CD4-positive, alpha-beta T cell treated with Interleukin-15 for 4 hours (primary cell): ENCODE results near the gene MAD2L1BP.
"Not testable (repeated sequence)": the region's sequence is repeated elsewhere in the genome, so short reads cannot be mapped to it uniquely, and the experiment has no call there.

Experiments used
- DNase-seq: peaks from one replicate; pipeline ENCODE4 v3.0.0-alpha.2; 2020; ENCODE audit warnings: low spot score

The MAD2L1BP gene

GRCh38 chr6:43627008-43627825 is 8.4 kb upstream of the MAD2L1BP start:
- no peak for DNase-seq

GRCh38 chr6:43628393-43629103 is 7.1 kb upstream of the MAD2L1BP start:
- DNase-seq, result peak; percentile 42

- peak; percentile 95 for DNase-seq
These were observed 6.5 kb upstream of the MAD2L1BP start, which contains the start of gene GTPBP2 for GRCh38 chr6:43629104-43629504. Gene GTPBP2 (minus strand): TSS chr6:43629264. CDS start chr6:43629162, 102 bp downstream.

DNA sequence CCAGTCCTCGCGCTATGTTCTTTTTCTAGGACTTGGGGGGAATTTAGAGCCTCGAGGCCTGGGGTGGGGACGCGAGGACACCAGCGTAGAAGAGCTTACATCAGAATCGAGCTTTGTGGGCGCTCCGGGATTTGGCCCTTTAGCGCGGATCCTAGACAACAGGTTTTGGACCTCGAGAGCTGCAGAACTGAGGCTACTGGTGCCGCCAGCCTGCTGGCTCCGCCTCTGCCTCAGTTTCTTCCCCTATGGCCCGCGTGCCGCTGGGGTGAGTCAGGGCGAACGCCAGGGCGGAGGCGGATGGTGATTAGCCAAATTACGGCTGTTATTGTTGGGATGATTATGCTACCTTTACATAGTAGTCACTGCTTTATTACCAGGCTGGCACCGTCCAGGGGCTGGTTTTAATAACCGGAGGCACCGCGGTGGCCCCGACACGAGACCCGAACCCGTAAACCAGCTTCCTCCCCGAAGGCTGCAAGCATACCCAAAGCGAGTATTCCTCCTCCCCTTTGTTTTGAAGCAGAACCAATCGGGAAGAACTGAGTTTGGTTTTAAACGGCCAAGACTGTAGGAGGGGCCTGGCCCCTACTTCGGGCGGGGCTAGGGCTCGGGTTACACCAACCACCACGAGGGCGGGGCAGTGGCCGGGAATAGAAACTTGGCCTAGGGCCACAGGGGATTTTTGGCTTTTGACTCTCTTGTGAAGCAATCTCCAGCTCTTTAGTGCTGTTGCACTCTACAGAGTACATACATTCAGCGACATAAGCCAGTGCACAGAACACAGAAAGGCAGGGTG is 5.9 kb upstream of the MAD2L1BP start:
- DNase-seq, result peak; percentile 93

DNA sequence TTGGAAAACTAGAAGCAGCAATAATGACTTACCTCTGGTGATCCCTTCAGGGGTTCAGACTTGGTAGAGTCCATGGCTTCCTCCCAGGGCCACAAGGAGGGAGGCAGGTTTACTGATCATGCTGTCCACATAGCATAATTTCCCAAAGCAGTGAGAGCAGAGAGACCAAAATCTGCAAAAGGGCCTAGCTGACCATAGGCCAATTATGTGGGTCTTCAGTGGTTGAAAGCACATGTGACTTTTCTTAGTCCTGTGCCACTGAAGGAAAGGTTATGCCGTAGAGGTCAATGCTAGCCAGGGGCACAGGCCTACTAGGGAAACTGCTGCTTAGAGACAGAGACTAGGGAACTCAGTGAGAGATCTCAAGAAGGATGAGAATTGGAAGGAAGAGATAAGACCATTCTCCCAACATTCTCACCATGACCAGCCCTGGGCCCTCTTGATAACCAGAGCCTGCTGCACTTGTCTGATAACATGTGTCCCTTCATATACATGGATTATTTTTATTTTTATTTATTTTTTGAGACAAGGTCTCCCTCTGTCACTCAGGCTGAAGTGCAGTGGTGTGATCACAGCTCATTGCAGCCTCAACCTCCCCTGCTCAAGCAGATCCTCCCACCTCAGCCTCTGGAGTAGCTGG is 4.5 kb upstream of the MAD2L1BP start:
- DNase-seq, result no peak

DNA sequence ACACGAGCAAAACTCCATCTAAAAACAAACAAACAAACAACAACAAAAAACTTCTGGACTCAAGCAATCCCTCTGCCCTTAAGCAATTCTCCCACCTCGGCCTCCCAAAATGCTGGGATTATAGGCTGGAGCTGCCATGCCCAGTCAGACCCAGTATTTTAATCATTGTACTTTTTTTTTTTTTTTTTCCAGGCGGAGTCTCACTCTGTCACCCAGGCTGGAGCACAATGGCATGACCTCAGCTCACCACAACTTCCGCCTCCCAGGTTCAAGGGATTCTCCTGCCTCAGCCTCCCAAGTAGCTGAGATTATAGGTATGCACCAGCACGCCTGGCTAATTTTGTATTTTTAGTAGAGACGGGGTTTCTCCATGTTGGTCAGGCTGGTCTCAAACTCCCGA is 2.6 kb upstream of the MAD2L1BP start:
- not testable (repeated sequence) for DNase-seq

GRCh38 chr6:43634702-43635303 is 837 bp upstream of the MAD2L1BP start:
- no peak for DNase-seq

DNA sequence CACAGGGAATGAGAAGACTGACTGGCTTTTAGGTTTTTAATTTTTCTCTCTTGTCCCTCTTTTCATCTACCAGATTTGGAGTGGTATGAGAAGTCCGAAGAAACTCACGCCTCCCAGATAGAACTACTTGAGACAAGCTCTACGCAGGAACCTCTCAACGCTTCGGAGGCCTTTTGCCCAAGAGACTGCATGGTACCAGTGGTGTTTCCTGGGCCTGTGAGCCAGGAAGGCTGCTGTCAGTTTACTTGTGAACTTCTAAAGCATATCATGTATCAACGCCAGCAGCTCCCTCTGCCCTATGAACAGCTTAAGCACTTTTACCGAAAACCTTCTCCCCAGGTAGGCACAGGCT is 644 bp downstream of the MAD2L1BP start:
- DNase-seq, result no peak

DNA sequence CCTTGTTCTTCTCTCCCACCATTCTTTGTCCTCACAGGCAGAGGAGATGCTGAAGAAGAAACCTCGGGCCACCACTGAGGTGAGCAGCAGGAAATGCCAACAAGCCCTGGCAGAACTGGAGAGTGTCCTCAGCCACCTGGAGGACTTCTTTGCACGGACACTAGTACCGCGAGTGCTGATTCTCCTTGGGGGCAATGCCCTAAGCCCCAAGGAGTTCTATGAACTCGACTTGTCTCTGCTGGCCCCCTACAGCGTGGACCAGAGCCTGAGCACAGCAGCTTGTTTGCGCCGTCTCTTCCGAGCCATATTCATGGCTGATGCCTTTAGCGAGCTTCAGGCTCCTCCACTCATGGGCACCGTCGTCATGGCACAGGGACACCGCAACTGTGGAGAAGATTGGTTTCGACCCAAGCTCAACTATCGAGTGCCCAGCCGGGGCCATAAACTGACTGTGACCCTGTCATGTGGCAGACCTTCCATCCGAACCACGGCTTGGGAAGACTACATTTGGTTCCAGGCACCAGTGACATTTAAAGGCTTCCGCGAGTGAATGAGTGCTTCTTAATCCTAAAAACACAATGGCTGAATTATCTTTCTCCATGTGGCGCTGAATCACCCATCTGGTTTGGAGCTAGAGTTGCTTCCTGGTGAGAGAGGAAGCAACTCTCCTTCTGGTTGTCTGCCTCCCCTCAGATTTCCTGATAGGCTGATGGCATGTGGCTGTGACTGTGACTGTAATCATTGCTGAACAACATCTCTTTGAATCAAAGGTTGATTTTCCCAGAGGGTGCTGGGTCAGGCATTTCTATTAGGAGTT is 4.6 kb downstream of the MAD2L1BP start:
- no peak for DNase-seq

DNA sequence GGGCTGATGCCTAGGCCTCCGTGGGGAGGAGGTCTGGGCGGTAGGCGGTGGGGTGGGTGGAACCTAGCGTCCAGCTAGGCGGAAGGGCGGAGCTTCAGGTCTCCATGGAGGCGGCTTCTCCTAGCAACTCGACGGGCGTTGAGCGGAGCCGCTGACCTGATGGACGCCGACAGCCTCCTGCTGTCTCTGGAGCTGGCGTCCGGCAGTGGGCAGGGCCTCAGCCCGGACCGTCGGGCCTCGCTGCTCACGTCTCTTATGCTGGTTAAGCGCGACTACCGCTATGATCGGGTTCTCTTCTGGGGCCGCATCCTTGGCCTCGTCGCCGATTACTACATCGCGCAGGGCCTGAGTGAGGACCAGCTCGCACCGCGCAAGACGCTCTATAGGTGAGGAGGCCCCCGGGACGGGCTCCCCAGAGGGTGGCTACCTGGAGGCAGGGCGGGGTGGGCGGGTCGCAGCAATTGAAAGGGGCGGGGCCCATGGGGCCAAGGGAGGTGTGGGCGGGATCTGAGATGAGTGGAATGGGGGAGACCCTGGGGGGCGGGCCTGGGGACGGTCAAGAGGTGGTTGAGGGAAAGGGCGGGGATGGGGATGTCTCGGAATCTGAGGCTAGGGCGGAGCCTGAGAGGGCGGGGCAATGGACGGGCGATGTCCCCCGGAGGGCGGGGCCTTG is 9.4 kb downstream of the MAD2L1BP start, which contains the start of gene RSPH9:
TSS of gene RSPH9 (plus strand) at position 97 of the 673 bp plus-strand sequence. CDS start at position 160, 63 bp downstream.
- DNase-seq, result peak; percentile 59

GRCh38 chr6:43645613-43645964 is 9.9 kb downstream of the MAD2L1BP start:
- DNase-seq, result no peak

- DNase-seq, result no peak
These were observed 12.0 kb downstream of the MAD2L1BP start for GRCh38 chr6:43647613-43648012.

DNA sequence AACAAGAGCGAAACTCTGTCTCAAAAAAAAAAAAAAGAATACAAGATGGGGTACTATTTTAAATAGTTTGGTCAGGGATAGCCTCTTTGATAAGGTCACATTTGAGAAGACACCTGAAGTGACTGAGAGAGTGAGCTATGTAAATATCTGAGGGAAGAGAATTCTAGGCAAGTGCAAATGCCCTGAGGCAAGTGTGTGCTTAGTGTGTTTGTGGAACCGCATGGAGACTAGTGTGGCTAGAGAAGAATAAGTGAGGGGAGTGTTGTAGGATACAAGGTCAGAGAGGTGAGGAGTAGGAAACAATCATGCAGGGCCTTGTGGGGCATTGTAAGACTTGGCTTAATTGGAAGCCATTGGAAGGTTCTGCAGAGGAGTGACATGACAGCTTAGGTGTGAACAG is 12.6 kb downstream of the MAD2L1BP start:
- no peak for DNase-seq

DNA sequence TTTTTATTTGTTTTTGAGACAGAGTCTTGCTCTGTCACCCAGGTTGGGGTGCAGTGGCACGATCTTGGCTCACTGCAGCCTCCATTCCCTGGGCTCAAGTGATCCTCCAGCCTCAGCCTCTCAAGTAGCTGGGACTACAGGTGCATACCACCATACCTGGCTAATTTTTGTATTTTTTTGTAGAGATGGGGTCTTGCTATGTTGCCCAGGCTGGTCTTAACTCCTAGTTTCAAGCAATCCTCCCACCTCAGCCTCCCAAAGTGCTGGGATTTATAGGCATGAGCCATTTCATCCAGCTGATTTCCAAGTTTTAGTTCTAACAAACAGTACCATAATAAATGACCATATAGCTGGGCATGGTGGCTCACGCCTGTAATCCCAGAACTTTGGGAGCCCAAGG is 17.2 kb downstream of the MAD2L1BP start:
- DNase-seq, result not testable (repeated sequence)

DNA sequence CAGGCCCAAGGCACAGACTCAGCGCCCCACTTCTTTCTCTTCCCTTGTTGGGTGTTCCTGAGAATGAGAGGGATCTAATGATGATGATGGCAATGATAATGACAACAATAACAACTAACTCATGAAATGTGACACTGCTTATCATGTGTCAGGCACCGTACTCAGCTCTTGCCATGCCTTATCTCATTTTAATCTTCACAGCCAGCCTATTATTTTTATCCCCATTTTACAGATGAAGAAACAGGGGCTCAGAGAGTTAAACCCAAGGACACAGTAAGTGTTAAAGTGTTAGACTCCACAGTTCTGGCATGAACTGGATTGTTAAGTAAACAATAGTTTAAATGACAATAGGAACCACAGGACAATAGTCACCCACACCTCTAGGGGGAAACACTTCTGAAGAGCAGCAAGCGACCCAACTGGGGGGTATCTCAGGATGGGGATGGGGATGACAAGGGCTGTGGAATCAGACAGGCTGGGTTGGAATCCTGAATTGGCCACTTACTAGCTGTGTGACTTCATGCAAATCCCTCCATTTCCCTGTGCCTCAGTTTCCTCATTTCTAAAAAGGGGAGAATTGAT is 21.7 kb downstream of the MAD2L1BP start:
- no peak for DNase-seq

GRCh38 chr6:43658161-43658560 is 22.5 kb downstream of the MAD2L1BP start:
- DNase-seq, result no peak

GRCh38 chr6:43662948-43663347 is 27.3 kb downstream of the MAD2L1BP start:
- DNase-seq, result not testable (repeated sequence)

GRCh38 chr6:43665376-43665775 is 29.7 kb downstream of the MAD2L1BP start:
- no peak for DNase-seq

DNA sequence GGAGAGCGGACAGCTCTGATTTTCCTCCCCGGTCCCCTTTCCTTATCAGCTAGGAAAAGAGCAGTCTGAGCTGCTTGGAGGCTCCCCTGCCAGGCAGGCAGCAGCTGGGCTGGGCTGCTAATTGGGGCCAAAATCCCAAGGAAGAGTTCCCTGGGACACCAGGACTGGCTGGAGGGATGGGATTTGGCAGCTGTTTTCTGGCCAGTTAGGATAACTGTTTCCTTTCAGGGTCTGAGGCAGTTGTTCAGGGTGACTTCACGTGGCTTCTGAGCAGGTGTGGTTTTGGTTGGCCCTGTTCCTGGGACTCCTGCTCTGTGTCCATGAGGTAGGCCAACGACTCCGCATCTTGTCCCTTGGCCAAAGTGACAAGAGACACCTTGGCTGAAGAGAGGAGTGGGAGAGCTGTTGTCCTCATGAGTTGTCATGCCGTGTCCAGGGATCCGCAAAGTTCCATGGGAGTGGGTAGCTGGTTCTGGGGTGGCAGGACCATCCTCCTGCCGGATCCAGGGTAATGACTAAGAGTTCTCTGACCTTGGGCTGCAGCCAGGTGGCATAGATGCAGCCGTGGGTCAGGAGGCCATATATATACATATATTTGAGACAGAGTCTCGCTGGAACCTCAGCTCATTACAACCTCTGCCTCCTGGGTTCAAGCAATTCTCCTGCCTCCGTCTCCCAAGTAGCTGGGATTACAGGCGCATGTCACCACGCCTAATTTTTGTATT is 30.7 kb downstream of the MAD2L1BP start:
- DNase-seq, result no peak
